ENCODE measurements around the gene HAAO.

The HAAO gene

DNA sequence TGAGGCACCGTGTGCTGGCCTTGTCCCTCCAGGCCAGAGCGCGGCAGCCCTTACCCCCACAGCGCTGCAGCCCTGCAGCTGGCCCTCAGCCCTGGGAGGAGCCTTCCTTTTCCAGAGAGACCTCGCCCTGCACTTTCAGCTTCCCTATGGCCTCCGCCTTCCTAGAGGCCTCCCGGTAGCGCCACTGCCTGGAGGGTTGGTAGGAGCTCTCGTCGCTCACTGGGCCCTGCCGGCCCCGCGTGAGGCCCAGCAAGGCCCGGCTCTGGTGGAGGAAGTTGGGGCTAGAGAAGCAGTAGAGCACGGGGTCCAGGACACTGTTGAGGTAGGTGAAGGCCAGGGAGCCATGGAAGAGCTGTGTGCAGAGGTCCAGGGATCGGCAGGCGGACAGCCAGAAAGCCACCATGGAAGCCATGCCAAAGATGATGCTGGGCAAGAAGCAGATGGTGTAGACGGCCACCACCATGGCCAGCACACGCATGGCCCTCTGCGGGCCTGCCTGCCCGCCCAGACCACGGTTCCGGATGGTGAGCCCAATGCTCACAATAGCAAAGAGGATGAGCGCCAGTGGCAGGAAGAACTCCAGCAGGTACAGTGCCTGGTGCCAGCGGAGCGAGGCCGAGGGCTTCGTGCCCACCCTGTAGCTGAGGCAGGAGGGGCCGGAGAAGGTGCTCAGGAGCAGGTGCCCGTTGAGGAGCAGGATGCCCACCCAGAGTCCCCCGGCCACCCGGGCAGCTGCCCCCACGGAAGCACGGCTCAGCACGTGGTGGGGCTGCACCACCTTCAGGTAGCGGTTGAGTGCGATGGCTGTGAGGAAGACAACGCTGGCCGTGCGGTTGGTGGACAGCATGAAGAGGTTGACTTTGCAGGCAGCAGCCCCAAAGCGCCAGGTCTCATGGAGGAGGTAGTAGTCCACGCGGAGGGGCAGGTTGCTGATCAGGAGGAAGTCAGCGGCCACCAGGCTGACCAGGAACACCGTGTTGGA, 29.3 kb downstream of the HAAO start:
- H3K36me3 ChIP-seq (replicated peaks; ENCODE audit: insufficient read depth, low read length), result no peaks in the 10 kb centered on the region
- no peak overlapping the region for H3K4me3 ChIP-seq (ENCODE audit: low read length)
- H3K79me2 ChIP-seq (ENCODE audit: low read length), result no peaks in the 10 kb centered on the region
- H2AFZ ChIP-seq (ENCODE audit: low read length), result no peak overlapping the region
- no peaks in the 10 kb centered on the region for H3K9me2 ChIP-seq (replicated peaks; ENCODE audit: insufficient read depth, low read length)
- TF ChIP-seq EZH2 (optimal IDR thresholded peaks at IDR 0.05; ENCODE audit: low read depth, low read length), result no peak
- TF ChIP-seq, protein P1, sequence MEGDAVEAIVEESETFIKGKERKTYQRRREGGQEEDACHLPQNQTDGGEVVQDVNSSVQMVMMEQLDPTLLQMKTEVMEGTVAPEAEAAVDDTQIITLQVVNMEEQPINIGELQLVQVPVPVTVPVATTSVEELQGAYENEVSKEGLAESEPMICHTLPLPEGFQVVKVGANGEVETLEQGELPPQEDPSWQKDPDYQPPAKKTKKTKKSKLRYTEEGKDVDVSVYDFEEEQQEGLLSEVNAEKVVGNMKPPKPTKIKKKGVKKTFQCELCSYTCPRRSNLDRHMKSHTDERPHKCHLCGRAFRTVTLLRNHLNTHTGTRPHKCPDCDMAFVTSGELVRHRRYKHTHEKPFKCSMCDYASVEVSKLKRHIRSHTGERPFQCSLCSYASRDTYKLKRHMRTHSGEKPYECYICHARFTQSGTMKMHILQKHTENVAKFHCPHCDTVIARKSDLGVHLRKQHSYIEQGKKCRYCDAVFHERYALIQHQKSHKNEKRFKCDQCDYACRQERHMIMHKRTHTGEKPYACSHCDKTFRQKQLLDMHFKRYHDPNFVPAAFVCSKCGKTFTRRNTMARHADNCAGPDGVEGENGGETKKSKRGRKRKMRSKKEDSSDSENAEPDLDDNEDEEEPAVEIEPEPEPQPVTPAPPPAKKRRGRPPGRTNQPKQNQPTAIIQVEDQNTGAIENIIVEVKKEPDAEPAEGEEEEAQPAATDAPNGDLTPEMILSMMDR (IDR thresholded peaks at IDR 0.05; ENCODE audit: low read length), result no peak
- TF ChIP-seq EZH2phosphoT487 (IDR thresholded peaks at IDR 0.05; ENCODE audit: low read length), result no peak
- no peak overlapping the region for H3K9ac ChIP-seq (ENCODE audit: low read length)
- DNase-seq, result no peak
- no peaks in the 10 kb centered on the region for H3K4me1 ChIP-seq (ENCODE audit: low read length)
- no peaks in the 10 kb centered on the region for H3F3A ChIP-seq (ENCODE audit: insufficient read depth, low read length)
- H4K20me1 ChIP-seq (ENCODE audit: insufficient read depth, low read length), result no peaks in the 10 kb centered on the region
- no peak overlapping the region for H3K4me2 ChIP-seq (ENCODE audit: low read depth, low read length)
- H3K27me3 ChIP-seq (replicated peaks; ENCODE audit: insufficient read depth, low read length), result no peaks in the 10 kb centered on the region
- no peak overlapping the region for H3K27ac ChIP-seq (ENCODE audit: low read length)
- no peaks in the 10 kb centered on the region for H3K9me3 ChIP-seq (replicated peaks; ENCODE audit: insufficient read depth, low read length)

DNA sequence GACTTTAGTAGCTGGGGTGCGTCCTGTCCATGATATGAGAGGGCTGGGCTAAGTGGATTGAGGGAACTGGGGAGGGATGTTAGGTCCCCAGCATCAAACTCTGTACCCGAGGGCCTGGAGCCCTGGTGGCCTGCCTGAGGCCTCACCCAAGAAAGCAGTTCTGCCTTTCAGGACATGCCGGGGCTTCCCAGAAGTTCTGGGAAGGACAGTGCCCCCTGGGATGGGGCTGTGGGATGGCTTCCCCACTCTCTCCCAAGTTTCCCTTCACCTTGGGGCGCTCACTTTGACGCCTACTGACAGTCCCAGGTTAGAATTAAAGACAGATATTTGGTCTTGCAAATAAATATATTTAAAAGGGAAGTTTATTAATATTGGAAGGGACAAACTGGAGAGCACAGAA, 30.2 kb downstream of the HAAO start:
- no peak for DNase-seq
- Histone ChIP-seq H3K9me2 (replicated peaks; ENCODE audit: insufficient read depth, low read length) (no peaks in the 10 kb centered on the region), H3F3A (ENCODE audit: insufficient read depth, low read length) (no peaks in the 10 kb centered on the region), H3K9me3 (replicated peaks; ENCODE audit: insufficient read depth, low read length) (no peaks in the 10 kb centered on the region), H3K79me2 (ENCODE audit: low read length) (no peaks in the 10 kb centered on the region), H3K4me2 (ENCODE audit: low read depth, low read length) (no peak overlapping the region), H3K9ac (ENCODE audit: low read length) (no peak overlapping the region), H3K27ac (ENCODE audit: low read length) (no peak overlapping the region), H4K20me1 (ENCODE audit: insufficient read depth, low read length) (no peaks in the 10 kb centered on the region), H3K27me3 (replicated peaks; ENCODE audit: insufficient read depth, low read length) (no peaks in the 10 kb centered on the region), H3K4me3 (ENCODE audit: low read length) (no peak overlapping the region), H3K36me3 (replicated peaks; ENCODE audit: insufficient read depth, low read length) (no peaks in the 10 kb centered on the region), H3K4me1 (ENCODE audit: low read length) (no peaks in the 10 kb centered on the region), H2AFZ (ENCODE audit: low read length) (no peak overlapping the region)
- TF ChIP-seq, protein P1 (IDR thresholded peaks at IDR 0.05; ENCODE audit: low read length), result no peak
- TF ChIP-seq EZH2phosphoT487 (IDR thresholded peaks at IDR 0.05; ENCODE audit: low read length), result no peak

DNA sequence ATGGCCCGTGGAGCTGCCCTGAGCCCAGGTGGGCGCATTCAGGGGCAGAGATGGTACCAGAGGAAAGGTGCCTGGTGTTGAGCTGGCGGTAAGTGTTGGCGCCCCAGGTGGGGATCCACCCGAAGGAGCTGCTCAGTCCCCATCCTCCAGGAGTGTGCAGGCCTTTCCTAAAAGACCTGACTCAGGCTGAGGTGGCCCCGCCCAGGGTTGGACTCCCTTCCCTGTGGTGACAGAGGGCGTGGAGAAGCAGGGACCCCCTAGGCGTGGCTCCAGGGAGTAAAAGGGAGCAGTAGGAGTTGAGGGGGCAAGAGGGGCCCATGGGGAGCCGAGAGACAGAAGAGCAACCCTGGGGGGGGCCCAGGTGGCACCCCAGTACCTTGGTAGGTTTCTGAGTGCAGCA, 30.8 kb downstream of the HAAO start:
- H3K4me1 ChIP-seq (ENCODE audit: low read length), result no peaks in the 10 kb centered on the region
- DNase-seq, result no peak
- TF ChIP-seq, protein P1 (IDR thresholded peaks at IDR 0.05; ENCODE audit: low read length), result no peak
- no peak for TF ChIP-seq EZH2 (optimal IDR thresholded peaks at IDR 0.05; ENCODE audit: low read depth, low read length)
- no peak for TF ChIP-seq EZH2phosphoT487 (IDR thresholded peaks at IDR 0.05; ENCODE audit: low read length)

More for the DNA sequence above, 30.8 kb downstream of the HAAO start:
- Histone ChIP-seq H3K27ac (ENCODE audit: low read length) (no peak overlapping the region), H3K9me2 (replicated peaks; ENCODE audit: insufficient read depth, low read length) (no peaks in the 10 kb centered on the region), H4K20me1 (ENCODE audit: insufficient read depth, low read length) (no peaks in the 10 kb centered on the region), H3K9ac (ENCODE audit: low read length) (no peak overlapping the region), H2AFZ (ENCODE audit: low read length) (no peak overlapping the region), H3K27me3 (replicated peaks; ENCODE audit: insufficient read depth, low read length) (no peaks in the 10 kb centered on the region), H3K79me2 (ENCODE audit: low read length) (no peaks in the 10 kb centered on the region), H3K9me3 (replicated peaks; ENCODE audit: insufficient read depth, low read length) (no peaks in the 10 kb centered on the region), H3K4me3 (ENCODE audit: low read length) (no peak overlapping the region), H3K4me2 (ENCODE audit: low read depth, low read length) (no peak overlapping the region), H3F3A (ENCODE audit: insufficient read depth, low read length) (no peaks in the 10 kb centered on the region), H3K36me3 (replicated peaks; ENCODE audit: insufficient read depth, low read length) (no peaks in the 10 kb centered on the region)

Measured in MM.1S (cell line).